Measurements from ENCODE around the gene ARHGDIG.
"Not testable (repeated sequence)": the region's sequence is repeated elsewhere in the genome, so short reads cannot be mapped to it uniquely, and the experiment has no call there.

ARHGDIG gene

GRCh38 chr16:258091-258490, 22.3 kb upstream of the ARHGDIG start:
- not testable (repeated sequence) for H3K4me1 ChIP-seq (ENCODE audit: insufficient read depth, low read length); H3K36me3 ChIP-seq (ENCODE audit: insufficient read depth, low read length); H3K9ac ChIP-seq (ENCODE audit: low read depth, low read length)

GRCh38 chr16:259226-259625, 21.2 kb upstream of the ARHGDIG start:
- no peaks in the 10 kb centered on the region for H3K9me3 ChIP-seq (ENCODE audit: control insufficient read depth, insufficient read depth, low read length)
- no peaks in the 10 kb centered on the region; the same call in 1 of the 2 replicates for H3K36me3 ChIP-seq (ENCODE audit: insufficient read depth, low read length)
- no peaks in the 10 kb centered on the region for H3K4me1 ChIP-seq (ENCODE audit: insufficient read depth, low read length)
- H3K9ac ChIP-seq (ENCODE audit: low read depth, low read length), result no peak overlapping the region

More at GRCh38 chr16:258091-258490, 22.3 kb upstream of the ARHGDIG start:
- not testable (repeated sequence) for H3K9me3 ChIP-seq (ENCODE audit: control insufficient read depth, insufficient read depth, low read length)

DNA sequence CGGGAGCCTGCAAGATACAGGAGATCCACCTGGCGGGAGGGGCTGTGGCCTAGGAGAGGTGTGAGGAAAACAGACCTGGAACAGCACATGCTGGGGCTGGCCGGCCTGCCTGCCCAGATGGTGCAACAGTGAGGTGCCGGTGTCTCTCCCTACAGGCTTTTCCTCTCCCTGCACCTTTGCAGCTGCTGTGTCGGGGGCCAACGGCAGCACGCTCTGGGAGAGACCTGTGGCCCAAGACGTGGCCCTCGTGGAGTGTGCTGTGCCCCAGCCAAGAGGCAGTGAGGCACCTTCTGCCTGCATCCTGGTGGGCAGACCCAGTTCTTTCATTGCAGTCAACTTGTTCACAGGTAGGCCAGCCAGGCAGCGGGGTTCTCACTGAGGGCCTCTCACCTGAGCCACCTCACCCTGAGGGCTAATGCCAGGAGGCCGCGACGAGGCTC, 20.6 kb upstream of the ARHGDIG start:
- no peaks in the 10 kb centered on the region; the same call in 1 of the 2 replicates for H3K36me3 ChIP-seq (ENCODE audit: insufficient read depth, low read length)
- no peaks in the 10 kb centered on the region for H3K4me1 ChIP-seq (ENCODE audit: insufficient read depth, low read length)
- no peak overlapping the region for H3K9ac ChIP-seq (ENCODE audit: low read depth, low read length)
- H3K9me3 ChIP-seq (ENCODE audit: control insufficient read depth, insufficient read depth, low read length), result no peaks in the 10 kb centered on the region

DNA sequence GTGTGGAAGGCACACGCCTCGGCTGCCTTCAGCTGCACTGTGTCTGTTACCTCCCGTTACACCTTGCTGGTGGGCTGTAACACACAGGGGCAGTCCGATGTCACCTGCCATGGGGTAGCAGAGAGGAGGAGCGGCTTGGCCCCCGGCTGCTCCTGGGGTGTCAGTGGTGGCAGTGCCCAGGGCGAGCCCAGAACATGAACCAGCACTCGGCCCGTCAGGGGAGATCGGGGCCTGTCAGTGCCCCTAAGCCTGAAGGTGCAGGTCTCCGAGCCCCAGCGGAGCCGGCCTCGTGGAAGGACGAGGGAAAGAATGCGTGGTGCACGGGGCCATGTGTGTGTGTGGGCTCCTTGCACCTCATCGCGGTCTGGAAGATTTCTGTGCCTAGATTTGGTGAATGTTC, 20.1 kb upstream of the ARHGDIG start:
- Histone ChIP-seq H3K9me3 (ENCODE audit: control insufficient read depth, insufficient read depth, low read length) (no peaks in the 10 kb centered on the region), H3K9ac (ENCODE audit: low read depth, low read length) (no peak overlapping the region), H3K4me1 (ENCODE audit: insufficient read depth, low read length) (no peaks in the 10 kb centered on the region), H3K36me3 (ENCODE audit: insufficient read depth, low read length) (no peaks in the 10 kb centered on the region; the same call in 1 of the 2 replicates)

GRCh38 chr16:261031-261691, 19.2 kb upstream of the ARHGDIG start:
- no peak overlapping the region for H3K9ac ChIP-seq (ENCODE audit: low read depth, low read length)
- H3K36me3 ChIP-seq (ENCODE audit: insufficient read depth, low read length), result no peaks in the 10 kb centered on the region; the same call in 1 of the 2 replicates
- H3K4me1 ChIP-seq (ENCODE audit: insufficient read depth, low read length), result no peaks in the 10 kb centered on the region
- H3K9me3 ChIP-seq (ENCODE audit: control insufficient read depth, insufficient read depth, low read length), result no peaks in the 10 kb centered on the region

- Histone ChIP-seq H3K36me3 (ENCODE audit: insufficient read depth, low read length) (no peaks in the 10 kb centered on the region), H3K9ac (ENCODE audit: low read depth, low read length) (no peak overlapping the region), H3K9me3 (ENCODE audit: control insufficient read depth, insufficient read depth, low read length) (no peaks in the 10 kb centered on the region), H3K4me1 (ENCODE audit: insufficient read depth, low read length) (no peaks in the 10 kb centered on the region)
Observed at GRCh38 chr16:262121-262745, 18.2 kb upstream of the ARHGDIG start.

GRCh38 chr16:263182-263774, 17.1 kb upstream of the ARHGDIG start:
- Histone ChIP-seq H3K9ac (ENCODE audit: low read depth, low read length) (no peak overlapping the region), H3K36me3 (ENCODE audit: insufficient read depth, low read length) (no peaks in the 10 kb centered on the region)

GRCh38 chr16:263944-264343, 16.4 kb upstream of the ARHGDIG start:
- Histone ChIP-seq H3K9me3 (ENCODE audit: control insufficient read depth, insufficient read depth, low read length) (no peaks in the 10 kb centered on the region), H3K36me3 (ENCODE audit: insufficient read depth, low read length) (no peaks in the 10 kb centered on the region), H3K9ac (ENCODE audit: low read depth, low read length) (no peak overlapping the region), H3K4me1 (ENCODE audit: insufficient read depth, low read length) (no peaks in the 10 kb centered on the region)

More at GRCh38 chr16:263182-263774, 17.1 kb upstream of the ARHGDIG start:
- no peaks in the 10 kb centered on the region for H3K9me3 ChIP-seq (ENCODE audit: control insufficient read depth, insufficient read depth, low read length)
- no peaks in the 10 kb centered on the region for H3K4me1 ChIP-seq (ENCODE audit: insufficient read depth, low read length)

- H3K36me3 ChIP-seq (ENCODE audit: insufficient read depth, low read length), result no peaks in the 10 kb centered on the region
- no peaks in the 10 kb centered on the region for H3K4me1 ChIP-seq (ENCODE audit: insufficient read depth, low read length)
- no peak overlapping the region for H3K9ac ChIP-seq (ENCODE audit: low read depth, low read length)
- no peaks in the 10 kb centered on the region for H3K9me3 ChIP-seq (ENCODE audit: control insufficient read depth, insufficient read depth, low read length)
Observed at GRCh38 chr16:264440-264951, 15.9 kb upstream of the ARHGDIG start.

DNA sequence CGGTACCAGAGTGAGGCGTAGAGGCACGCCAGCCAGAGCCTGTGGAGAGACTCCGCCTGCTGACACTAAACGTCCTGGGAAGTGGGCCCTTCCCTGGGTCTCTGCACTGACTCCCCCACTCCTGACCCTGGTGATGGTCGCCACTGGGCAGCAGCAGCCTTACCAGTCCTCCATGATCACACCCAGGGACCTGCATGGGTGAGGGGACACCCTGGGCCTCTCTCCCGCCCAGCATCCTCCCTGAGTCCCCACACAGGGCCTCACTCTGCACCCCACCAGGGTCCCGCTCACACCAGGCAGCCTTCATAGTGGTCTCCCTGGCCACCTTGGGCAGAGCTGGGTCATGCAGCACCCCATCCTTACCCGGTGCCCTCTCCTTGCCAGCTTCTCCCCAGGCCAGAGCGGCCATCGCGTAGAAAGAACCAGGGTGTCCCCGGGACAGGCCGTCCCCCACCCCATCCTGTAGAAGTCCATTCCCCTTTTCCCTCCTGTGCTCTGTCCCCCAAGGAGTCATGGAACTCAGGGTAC, 15.3 kb upstream of the ARHGDIG start:
- no peaks in the 10 kb centered on the region for H3K9me3 ChIP-seq (ENCODE audit: control insufficient read depth, insufficient read depth, low read length)
- no peaks in the 10 kb centered on the region for H3K36me3 ChIP-seq (ENCODE audit: insufficient read depth, low read length)
- no peak overlapping the region for H3K9ac ChIP-seq (ENCODE audit: low read depth, low read length)
- H3K4me1 ChIP-seq (ENCODE audit: insufficient read depth, low read length), result no peaks in the 10 kb centered on the region

GRCh38 chr16:265711-266110, 14.7 kb upstream of the ARHGDIG start:
- no peaks in the 10 kb centered on the region for H3K36me3 ChIP-seq (ENCODE audit: insufficient read depth, low read length)
- H3K9ac ChIP-seq (ENCODE audit: low read depth, low read length), result no peak overlapping the region
- no peaks in the 10 kb centered on the region for H3K4me1 ChIP-seq (ENCODE audit: insufficient read depth, low read length)
- no peaks in the 10 kb centered on the region for H3K9me3 ChIP-seq (ENCODE audit: control insufficient read depth, insufficient read depth, low read length)

- no peaks in the 10 kb centered on the region for H3K36me3 ChIP-seq (ENCODE audit: insufficient read depth, low read length)
- H3K9ac ChIP-seq (ENCODE audit: low read depth, low read length), result no peak overlapping the region
- no peaks in the 10 kb centered on the region for H3K4me1 ChIP-seq (ENCODE audit: insufficient read depth, low read length)
- H3K9me3 ChIP-seq (ENCODE audit: control insufficient read depth, insufficient read depth, low read length), result no peaks in the 10 kb centered on the region
Observed at GRCh38 chr16:266258-267164, 13.9 kb upstream of the ARHGDIG start.

DNA sequence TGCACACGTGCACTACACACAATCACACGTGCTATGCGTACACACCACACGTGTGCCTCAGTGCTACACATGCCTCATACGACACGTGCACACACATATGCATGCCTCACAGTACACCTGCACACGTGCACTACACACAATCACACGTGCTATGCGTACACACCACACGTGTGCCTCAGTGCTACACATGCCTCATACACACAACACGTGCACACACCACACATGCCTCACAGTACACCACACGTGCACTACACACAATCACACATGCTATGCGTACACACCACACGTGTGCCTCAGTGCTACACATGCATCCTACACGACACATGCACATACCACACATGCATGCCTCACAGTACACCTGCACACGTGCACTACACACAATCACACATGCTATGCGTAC, 12.8 kb upstream of the ARHGDIG start:
- H3K9ac ChIP-seq (ENCODE audit: low read depth, low read length); H3K4me1 ChIP-seq (ENCODE audit: insufficient read depth, low read length); H3K9me3 ChIP-seq (ENCODE audit: control insufficient read depth, insufficient read depth, low read length); H3K36me3 ChIP-seq (ENCODE audit: insufficient read depth, low read length): not testable (repeated sequence)

Data from ES-I3 (cell line).